Upper lobe of left lung (tissue), 4 donors: ENCODE results near the gene EXOC7.

Experiments
- CTCF ChIP-seq, 6 experiments: fragments of 450-650 bp in 4 of 6; fragments of 200-600 bp in 2 of 6; sonication (generic) in 2 of 6; IDR thresholded peaks; one replicate each; pipeline ENCODE4 v1.5.1; 2016 to 2019; ENCODE audit warnings: antibody characterized with exemption in 6 of 6
- POLR2A ChIP-seq, 4 donors: fragments of 450-650 bp; IDR thresholded peaks; one replicate each; pipeline ENCODE4 v1.5.1; 2016 to 2017; ENCODE audit warnings: antibody characterized with exemption in 4 of 4, mild to moderate bottlenecking in 2 of 4
- POLR2AphosphoS5 ChIP-seq, 2 donors: sonication (generic); formaldehyde crosslinking; IDR thresholded peaks; one replicate each; pipeline ENCODE4 v1.5.1; 2017; ENCODE audit warnings: antibody characterized with exemption in 2 of 2

DNA sequence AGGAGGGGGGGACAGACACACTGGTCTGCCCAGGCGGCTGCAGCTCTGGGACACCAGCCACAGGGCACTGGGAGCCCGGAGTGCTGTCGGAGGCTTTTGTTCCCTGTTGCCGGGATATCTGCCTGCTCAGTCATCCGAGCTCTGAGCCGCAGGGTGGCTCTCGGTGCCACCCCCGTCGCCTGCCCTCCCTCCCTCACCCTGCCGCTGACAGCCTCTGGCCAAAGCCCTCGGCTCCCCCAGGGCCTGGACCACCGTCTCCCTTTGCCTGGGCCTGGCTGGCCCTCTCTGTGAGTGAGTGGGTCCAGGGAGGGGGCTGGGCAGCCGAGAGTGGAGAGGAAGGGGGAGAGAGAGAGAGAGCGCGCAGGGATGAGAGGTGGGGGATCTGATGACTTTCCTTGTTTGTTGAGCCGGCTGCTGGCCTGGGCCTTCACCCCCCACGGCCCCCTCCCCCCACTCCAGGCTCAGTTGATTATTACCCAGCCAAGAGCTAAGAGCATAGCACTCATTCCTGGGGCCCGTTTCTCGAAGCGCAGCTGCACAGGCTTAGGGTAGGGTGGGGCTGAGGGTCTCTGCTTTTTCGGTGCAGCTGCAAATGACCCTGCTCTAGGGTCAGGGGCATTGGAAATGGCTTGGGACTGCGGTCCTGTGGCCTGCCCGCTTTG is 34.8 kb upstream of the EXOC7 start:
- no peak for TF ChIP-seq CTCF (IDR thresholded peaks at IDR 0.05)
- TF ChIP-seq POLR2AphosphoS5 (IDR thresholded peaks at IDR 0.05) = no peak
- no peak for TF ChIP-seq POLR2A (IDR thresholded peaks at IDR 0.05)
